Astrocyte of the cerebellum (primary cell): ENCODE data around the gene SELENOT.
"Not testable (repeated sequence)": the region's sequence is repeated elsewhere in the genome, so short reads cannot be mapped to it uniquely, and the experiment has no call there.

ENCODE experiments used
- DNase-seq: peaks from one replicate; pipeline ENCODE4 v3.0.0-alpha.2; 2011; ENCODE audit warnings: low read depth
- H3K4me3 ChIP-seq: 2 replicates; pipeline ENCODE4 v1.5.1; 2011; ENCODE audit warnings: mild to moderate bottlenecking, low read depth, low read length, moderate library complexity
- CTCF ChIP-seq: IDR thresholded peaks from 2 replicates; pipeline ENCODE4 v1.5.1; 2012; ENCODE audit warnings: low read length, low read depth, moderate library complexity, mild to moderate bottlenecking; ENCODE audit errors: missing control alignments
- in situ Hi-C: cut with HindIII; loops from 2 replicates; pipeline ENCODE4 v1.10.0; 2017; ENCODE audit warnings: low sequenced_read_pairs

The SELENOT gene

GRCh38 chr3:150613034-150613433 lies 9.9 kb downstream of the SELENOT start:
- no peak for DNase-seq
- no peak overlapping the region for H3K4me3 ChIP-seq
- TF ChIP-seq CTCF = no peak
- in situ Hi-C loops = no loop called here

GRCh38 chr3:150613709-150614480 lies 10.8 kb downstream of the SELENOT start:
- TF ChIP-seq CTCF = no peak
- H3K4me3 ChIP-seq = no peak overlapping the region
- no peak for DNase-seq
- in situ Hi-C loops = no loop called here

GRCh38 chr3:150620002-150620689 lies 17.0 kb downstream of the SELENOT start:
- DNase-seq = no peak
- in situ Hi-C loops = no loop called here
- no peak for TF ChIP-seq CTCF
- no peak overlapping the region for H3K4me3 ChIP-seq

GRCh38 chr3:150622955-150623354 lies 19.8 kb downstream of the SELENOT start:
- DNase-seq, H3K4me3 ChIP-seq, in situ Hi-C loops: not testable (repeated sequence)

GRCh38 chr3:150623945-150624344 lies 20.8 kb downstream of the SELENOT start:
- TF ChIP-seq CTCF = no peak
- no peak overlapping the region for H3K4me3 ChIP-seq
- no peak for DNase-seq
- in situ Hi-C loops = no loop called here

GRCh38 chr3:150626148-150626930 lies 23.2 kb downstream of the SELENOT start:
- no peak overlapping the region for H3K4me3 ChIP-seq
- no peak for TF ChIP-seq CTCF
- DNase-seq = no peak
- in situ Hi-C loops = no loop called here
